ENCODE data around the gene ATP1A1.

Gene ATP1A1

GRCh38 chr1:116373431-116374352, 648 bp downstream of the ATP1A1 start:
- peak; percentile 48 for DNase-seq

GRCh38 chr1:116374353-116375147, 1.5 kb downstream of the ATP1A1 start:
- DNase-seq = no peak

DNA sequence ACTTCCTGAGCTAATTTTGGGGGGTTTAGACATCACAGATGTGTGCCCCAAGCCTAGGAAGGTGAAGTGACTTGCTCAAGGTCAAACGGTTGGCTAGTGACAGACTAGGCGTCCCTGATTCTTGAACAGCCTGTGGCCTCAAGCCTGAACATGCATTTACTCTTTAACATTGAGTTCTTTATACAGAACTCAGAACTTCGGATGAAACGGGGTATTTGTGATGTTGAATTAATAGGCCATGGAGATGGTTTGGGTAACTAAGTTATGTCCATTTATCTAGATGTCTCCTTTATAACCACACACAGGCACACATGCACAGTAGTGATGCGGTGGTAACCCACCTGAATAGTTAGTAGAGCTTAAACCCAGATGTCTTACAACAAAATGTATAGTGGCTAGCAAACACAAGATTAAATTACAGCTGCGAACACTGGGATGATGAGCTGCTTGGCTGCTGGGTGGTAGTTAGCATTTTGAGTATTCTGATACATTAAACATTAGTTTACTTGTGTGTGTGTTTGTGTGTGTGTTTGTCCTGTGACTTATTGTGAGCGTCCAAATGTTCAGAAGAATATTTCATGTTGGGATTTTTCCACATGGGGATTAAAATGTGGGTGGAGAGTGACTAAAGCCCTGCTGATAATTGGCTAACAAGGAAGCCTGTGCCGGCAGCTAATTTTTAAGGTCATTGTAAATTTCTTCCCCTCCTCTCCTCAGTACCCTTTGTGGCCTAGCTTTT, 2.3 kb downstream of the ATP1A1 start:
- no peak for DNase-seq

DNA sequence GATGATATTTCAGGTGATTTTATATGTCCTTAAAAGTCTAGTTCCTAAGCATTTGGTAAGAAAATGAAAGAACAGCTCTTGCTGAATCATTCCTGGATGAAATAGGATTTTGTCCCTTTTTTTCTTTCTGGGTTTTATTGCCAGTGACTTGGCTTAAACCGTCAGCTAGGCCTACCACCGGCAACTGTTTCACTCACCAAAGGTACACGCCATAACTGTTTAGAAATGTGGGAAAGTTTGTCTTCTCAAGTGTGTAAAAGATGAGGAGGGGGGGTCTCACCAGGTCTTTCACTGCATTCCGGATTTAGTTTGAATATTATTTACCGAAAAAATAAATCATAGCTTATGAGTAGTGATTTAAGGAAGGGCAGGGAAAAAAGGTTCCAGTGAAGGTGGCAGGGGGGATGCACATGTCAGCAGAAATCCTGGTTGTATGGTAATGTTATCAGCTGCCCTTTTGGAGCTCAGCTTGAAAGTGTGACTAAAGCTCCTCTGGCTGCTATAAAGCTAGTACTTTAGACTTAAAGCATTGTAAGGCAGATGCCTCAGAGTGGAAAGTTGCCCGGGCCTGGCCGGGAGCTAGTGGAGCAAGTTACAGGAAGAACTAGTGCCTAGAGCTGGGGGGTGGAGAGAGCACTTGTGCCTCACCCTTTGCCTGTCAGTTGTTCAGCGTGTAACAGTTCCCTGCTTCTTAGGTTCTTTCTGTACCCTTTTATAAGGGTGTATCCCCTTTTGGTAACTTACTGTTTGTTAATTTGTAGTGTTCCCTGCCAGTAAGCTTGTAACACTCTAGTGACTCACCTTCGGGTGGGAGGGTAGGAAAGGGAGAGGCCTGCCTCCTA, 3.1 kb downstream of the ATP1A1 start:
- DNase-seq = no peak

DNA sequence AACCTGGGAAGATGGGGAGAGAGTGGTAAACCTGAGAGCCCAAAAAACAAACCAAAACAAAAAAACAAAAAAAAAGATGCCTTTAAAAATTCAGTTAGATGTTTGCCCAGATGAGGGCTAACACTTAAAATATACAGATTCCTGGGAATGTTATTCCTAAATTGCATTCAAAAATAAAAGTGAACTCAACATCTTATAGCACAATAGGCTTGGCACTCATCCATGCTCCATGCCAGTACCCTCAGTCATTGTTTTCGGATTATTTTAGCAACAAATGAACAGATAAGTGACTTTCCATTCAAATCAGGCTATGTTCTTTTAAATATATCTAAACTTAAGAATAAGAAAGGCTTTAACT, 3.7 kb downstream of the ATP1A1 start:
- DNase-seq = no peak

DNA sequence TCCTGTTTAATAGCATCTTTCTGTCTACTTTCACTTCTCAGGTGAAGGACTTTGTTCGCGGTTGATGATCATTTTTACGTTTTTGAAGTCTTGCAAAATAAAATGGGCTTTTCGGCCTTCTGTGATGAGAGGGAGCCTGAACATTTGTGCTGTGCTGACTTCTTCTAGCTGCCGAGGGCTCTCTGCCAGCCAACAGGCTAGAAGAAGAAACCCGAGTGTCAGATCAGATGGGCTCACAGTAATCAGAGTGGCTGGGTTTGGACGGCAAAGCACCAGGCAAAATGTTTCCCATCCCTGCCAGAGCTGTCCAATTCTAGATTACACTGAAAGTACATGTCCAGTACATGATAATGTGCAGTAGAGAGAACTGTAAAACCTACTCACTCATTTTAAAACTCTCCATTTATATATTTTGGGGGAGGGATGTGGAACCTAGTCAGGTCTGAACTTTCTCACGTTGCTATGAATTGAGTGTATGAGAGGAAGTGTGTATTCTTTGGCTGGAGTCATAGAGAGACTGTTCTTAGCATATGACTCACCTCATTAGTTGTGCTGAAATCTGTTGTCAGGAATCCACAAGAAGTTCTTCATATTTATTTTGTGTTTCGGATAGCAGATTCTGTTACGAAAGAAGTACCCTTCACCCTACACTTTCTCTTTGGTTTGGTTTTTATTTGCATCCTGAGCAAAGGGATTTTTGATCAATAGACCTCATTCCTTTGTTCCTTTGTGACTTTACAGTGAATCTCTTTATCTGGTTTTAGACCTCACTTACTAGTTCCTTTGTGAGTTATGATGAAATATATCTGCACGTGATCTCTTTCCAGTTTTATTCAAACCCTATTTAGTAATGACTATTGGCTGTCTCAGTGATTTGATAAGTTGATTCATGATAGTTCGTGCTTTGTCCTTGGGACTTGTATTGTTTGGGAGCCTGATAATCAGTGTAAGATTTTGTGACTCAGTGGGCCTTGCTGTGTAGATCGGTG, 4.8 kb downstream of the ATP1A1 start:
- peak; percentile 52 for DNase-seq

- no peak for DNase-seq
Observed at GRCh38 chr1:116379057-116379630, 6.1 kb downstream of the ATP1A1 start.

DNA sequence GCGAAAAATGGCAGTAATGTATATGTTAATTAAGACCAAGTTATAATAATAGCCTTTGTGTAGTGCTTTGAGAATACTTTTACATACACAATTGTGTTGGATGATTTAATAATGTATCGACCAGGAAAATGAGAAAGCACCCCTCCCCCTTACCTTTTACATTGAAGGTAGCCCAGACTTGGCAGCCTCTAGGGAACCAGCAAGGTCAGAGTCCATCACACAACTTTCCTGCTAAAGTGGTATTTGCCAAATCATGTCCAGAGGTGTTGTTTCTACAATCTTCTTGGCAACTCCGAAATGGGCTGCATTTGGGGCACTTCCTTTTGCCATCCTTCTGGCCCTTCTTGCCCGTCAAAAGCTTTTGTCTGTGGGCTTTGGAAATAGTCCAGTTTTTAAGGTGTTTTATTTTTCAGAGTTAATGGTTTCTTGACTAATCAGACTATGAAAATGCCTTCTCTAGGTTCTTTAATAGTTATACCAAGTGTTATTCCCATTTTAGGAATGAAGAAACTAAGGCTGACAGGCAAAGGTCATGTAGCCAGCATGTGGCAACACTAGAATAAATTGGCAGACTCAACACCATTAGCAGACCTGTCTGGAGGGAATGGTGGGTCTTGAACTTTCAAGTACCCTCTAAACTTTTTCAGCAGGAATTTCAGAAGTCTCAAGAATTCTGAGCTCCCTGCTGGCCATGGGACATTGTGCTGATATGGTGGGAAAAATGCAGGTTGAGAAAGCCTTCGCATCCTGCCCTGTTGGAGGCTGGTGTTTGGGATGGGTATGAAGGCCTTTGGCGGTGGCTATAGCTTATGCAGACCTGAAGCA, 6.8 kb downstream of the ATP1A1 start:
- DNase-seq = no peak

DNA sequence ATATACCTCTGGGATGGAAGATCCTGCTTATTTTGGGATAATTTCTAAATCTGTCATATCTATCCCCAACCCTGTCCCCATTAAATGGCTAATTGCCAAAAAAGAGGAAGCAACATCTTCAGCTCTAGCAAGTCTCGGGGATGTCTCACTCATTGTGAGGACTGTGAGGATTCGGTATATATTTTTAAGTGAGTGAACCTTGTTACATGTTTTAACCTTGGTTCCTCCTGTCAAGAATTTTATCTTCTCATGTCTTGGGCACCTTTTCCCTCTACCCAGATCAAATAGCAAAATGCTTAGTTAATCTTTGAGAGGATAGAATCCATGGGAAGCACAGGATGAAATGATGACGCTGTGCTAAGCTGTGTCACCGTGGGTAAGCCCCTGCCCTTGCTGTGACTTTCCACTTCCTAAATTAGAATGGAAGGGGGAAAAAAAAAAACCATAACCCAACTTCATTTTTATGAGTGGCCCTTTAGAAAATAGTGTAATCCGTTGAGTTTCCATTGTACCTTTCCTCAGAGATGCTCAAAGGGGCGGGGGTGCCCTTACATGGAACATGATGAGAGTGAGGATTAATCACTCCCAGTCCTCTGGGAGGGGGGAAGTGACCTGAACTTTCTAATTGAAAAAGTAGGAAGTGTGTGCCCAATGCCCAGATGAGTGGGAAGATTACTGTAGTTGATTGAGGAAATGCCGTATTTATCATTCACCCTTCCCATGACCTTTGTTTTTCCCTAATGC, 7.6 kb downstream of the ATP1A1 start:
- no peak for DNase-seq

- DNase-seq = no peak
Observed at GRCh38 chr1:116382321-116382720, 9.3 kb downstream of the ATP1A1 start.

DNA sequence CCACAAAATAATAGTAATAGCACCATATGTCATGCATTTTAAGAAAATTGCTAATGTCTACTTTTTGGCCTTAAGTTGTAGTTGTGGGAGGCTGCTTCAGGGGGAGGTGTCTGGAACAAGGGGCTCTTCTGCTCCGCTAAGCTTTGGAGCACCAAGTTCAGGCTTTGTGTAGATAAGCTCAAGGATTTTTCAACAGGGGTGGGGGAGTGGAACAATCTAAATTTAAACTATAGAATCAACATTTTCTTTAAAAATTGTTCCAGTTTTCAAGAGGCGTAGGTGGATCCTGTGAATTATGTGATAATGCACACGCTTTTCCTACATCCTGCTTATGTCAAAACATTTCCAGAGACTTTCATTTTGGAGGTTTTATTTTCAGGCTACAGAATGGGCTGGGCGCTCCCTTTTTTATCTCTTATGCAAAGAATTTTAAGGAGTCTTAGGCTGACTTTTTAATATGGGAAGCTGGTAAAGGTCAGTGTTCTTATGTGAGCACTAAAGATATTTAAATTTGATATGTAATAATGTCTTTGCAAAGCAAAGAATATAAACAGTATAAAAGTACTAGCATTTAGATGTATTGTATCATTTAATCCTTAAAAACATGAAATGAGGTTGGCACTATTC, 9.9 kb downstream of the ATP1A1 start:
- no peak for DNase-seq

DNA sequence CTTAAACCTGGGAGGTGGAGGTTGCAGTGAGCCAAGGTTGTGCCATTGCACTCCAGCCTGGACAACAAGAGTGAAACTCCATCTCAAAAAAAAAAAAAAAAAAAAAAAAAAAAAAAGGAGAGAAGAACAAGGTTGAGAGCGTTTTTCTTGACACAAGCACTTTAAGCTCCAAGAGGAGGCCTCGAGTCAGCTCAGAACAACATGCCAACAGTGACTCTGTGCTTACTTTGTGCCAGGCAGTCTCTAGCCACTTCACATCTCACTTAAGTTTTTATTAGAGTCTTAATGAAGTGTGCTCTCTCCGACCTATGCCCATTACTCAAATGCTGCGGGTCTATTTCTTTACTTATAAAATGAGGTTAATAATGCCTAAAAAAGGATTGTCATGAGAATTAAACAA, 13.0 kb downstream of the ATP1A1 start:
- no peak for DNase-seq

GRCh38 chr1:116387551-116387950, 14.5 kb downstream of the ATP1A1 start:
- no peak for DNase-seq

- no peak for DNase-seq
Observed at GRCh38 chr1:116388122-116388521, 15.1 kb downstream of the ATP1A1 start.

GRCh38 chr1:116389013-116389412, 16.0 kb downstream of the ATP1A1 start:
- DNase-seq = no peak

DNA sequence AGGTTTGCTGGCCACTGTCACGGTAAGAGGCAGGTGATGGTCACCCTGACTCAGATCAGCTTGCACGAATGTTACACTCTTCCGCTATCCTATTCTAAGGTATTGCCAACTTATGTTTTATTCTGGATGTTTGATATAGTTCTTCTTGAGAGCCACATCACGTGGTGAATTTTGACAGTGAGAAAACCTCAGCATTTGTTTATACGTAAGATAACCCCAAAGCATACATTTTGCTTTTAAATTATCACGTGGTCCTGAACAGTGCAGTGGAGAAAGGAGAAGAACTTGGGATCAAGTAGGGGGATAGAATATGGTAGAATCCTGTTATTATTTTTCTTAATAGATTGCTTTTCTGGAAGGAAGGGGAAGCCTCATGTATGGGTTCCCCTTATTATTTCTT, 16.6 kb downstream of the ATP1A1 start:
- DNase-seq = no peak

DNA sequence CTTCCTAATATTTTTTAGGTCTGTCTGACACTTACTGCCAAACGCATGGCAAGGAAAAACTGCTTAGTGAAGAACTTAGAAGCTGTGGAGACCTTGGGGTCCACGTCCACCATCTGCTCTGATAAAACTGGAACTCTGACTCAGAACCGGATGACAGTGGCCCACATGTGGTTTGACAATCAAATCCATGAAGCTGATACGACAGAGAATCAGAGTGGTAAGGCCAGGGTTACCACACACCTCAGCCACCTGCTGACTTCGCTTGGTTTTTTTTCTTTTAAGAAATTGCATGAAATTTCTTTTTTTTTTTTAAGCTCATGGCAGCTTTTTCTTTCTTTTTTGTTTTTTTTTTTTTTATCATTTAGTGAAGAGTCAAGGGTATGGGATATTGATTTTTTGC, 17.2 kb downstream of the ATP1A1 start:
- no peak for DNase-seq

DNA sequence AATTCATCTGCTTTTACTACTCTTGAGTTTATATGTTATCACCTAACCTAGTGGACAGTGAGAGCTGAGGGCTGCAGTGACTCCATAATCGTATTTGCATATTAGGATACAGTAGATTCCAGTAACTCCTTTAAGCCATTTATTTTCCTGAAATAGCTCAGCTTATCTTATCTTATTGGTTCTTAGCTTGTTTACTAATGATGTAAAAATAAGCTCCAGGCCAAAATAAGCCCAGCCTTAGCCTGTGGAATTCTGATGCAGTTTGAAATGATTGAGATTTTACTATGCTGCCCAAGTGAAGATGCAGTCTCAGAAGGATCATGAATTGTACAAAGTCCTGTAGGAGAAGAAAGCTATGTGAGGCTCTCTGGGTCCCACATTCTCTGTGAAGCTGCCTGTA, 18.1 kb downstream of the ATP1A1 start:
- DNase-seq = no peak
